Fibroblast of the conjunctiva (primary cell): ENCODE data around the gene ICE2.
"Not testable (repeated sequence)": the region's sequence is repeated elsewhere in the genome, so short reads cannot be mapped to it uniquely, and the experiment has no call there.

Experiments used
- DNase-seq: peaks from one replicate; pipeline ENCODE4 v3.0.0-alpha.2; 2010; ENCODE audit warnings: low read depth

Gene ICE2

GRCh38 chr15:60406513-60407414 is 72.2 kb downstream of the ICE2 start:
- DNase-seq = no peak

GRCh38 chr15:60405399-60405798 is 73.5 kb downstream of the ICE2 start:
- DNase-seq = no peak

GRCh38 chr15:60404351-60404750 is 74.6 kb downstream of the ICE2 start:
- not testable (repeated sequence) for DNase-seq

- DNase-seq = no peak
These were observed 78.0 kb downstream of the ICE2 start for GRCh38 chr15:60400944-60401343.

GRCh38 chr15:60399931-60400330 is 79.0 kb downstream of the ICE2 start:
- DNase-seq = no peak

- DNase-seq = no peak
These were observed 79.6 kb downstream of the ICE2 start for GRCh38 chr15:60399246-60399915.

- DNase-seq = peak; percentile 88
These were observed 81.0 kb downstream of the ICE2 start, which contains the start of gene ANXA2 for GRCh38 chr15:60397772-60398445. ANXA2 (minus strand) TSS chr15:60397986; CDS start chr15:60386075, 11,911 bp downstream.

- DNase-seq = no peak
These were observed 81.8 kb downstream of the ICE2 start for GRCh38 chr15:60396958-60397771.

- DNase-seq = no peak
These were observed 82.4 kb downstream of the ICE2 start for GRCh38 chr15:60396560-60396957.

GRCh38 chr15:60396100-60396499 is 82.8 kb downstream of the ICE2 start:
- no peak for DNase-seq

- no peak for DNase-seq
These were observed 83.5 kb downstream of the ICE2 start for GRCh38 chr15:60395276-60396011.

GRCh38 chr15:60394689-60395097 is 84.2 kb downstream of the ICE2 start:
- no peak for DNase-seq

GRCh38 chr15:60392986-60393790 is 85.8 kb downstream of the ICE2 start:
- peak; percentile 96 for DNase-seq

- peak; percentile 84 for DNase-seq
These were observed 86.3 kb downstream of the ICE2 start for GRCh38 chr15:60392601-60392985.

GRCh38 chr15:60391722-60392315 is 87.1 kb downstream of the ICE2 start:
- DNase-seq = no peak

GRCh38 chr15:60390871-60391501 is 88.0 kb downstream of the ICE2 start:
- DNase-seq = peak; percentile 84

GRCh38 chr15:60390231-60390630 is 88.7 kb downstream of the ICE2 start:
- DNase-seq = no peak

GRCh38 chr15:60389261-60390077 is 89.5 kb downstream of the ICE2 start:
- no peak for DNase-seq
